ENCODE data around the gene RNF157.
A peak's percentile ranks its signal among the peaks of the same experiment; 100 is the strongest.

The RNF157 gene

DNA sequence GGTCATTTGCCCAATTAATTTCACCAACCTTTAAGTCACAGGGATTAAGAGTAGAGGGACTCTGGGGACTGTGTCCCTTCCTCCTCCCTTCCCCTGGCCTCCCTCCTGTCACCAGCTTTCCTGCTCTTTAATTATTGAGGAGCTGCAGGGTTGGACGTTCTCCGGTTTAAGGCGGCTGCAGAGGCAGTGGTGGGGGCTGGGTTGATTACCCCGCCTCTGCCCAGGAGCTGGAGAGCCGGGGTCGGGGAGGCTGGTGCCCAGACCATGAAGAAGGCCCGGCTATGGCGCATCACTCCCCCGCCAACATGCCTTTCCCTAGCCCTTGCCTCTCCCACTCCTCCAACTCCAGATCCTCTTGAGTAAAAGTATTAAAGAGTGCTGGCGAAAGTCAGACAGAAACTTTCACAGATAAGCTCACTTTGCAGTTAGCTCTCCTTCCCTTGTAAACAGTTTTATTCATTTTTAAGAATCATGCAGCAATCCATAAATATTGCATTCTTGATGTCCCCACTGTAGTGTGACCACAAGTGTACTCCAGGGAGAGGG lies 98.2 kb downstream of the RNF157 start:
- DNase-seq (ENCODE audit: insufficient read length, low spot score) = no peak
- FAIRE-seq = no peak
- TF ChIP-seq, protein P1, sequence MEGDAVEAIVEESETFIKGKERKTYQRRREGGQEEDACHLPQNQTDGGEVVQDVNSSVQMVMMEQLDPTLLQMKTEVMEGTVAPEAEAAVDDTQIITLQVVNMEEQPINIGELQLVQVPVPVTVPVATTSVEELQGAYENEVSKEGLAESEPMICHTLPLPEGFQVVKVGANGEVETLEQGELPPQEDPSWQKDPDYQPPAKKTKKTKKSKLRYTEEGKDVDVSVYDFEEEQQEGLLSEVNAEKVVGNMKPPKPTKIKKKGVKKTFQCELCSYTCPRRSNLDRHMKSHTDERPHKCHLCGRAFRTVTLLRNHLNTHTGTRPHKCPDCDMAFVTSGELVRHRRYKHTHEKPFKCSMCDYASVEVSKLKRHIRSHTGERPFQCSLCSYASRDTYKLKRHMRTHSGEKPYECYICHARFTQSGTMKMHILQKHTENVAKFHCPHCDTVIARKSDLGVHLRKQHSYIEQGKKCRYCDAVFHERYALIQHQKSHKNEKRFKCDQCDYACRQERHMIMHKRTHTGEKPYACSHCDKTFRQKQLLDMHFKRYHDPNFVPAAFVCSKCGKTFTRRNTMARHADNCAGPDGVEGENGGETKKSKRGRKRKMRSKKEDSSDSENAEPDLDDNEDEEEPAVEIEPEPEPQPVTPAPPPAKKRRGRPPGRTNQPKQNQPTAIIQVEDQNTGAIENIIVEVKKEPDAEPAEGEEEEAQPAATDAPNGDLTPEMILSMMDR (IDR thresholded peaks at IDR 0.05; ENCODE audit: insufficient read depth, missing control alignments) = no peak

DNA sequence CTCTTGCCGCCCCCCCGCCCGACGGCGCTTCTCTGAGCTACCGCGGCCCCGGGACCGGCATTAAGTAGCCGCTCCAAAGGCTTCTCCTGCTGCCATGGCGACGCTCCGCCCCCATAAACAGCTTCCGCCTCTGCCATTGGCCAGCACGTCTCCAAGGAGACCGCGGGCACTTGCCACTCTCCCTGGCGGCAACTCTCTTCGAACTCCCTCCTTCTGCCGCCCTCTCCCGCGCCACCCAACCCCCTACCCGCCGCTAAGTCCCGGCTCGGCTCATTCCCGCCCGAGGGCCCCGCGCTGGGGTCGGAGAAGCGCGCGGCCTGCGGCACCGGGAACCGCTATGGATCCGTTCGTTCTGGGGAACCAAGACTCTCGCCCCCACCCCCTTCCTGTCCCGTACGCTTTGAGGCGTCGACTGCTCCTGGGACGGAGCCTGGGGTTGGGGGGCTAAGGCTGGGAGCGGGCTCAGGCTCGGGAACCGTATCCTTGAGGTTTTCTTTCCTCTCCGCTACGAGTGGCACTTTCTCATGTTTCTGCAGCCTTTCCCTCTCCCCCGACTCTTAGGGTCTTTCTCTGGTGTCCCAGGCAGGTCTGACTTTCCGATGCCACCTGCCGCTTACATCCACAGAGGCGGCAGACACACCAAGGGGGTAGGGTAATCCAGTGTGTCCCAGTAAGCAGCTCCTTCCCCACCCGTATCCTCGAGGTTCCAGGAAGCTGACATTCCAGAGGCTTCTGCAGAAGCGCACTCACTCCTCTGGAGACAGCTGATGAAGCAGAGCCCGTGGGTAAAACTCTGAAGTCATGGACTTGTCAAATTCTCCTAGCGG lies 98.9 kb downstream of the RNF157 start, which contains the start of gene FOXJ1:
FOXJ1 (minus strand) TSS at position 34 of the 827 bp plus-strand sequence. CDS start 850 bp downstream, outside the sequence.
- DNase-seq (ENCODE audit: insufficient read length, low spot score) (peak; percentile 100), FAIRE-seq (no peak)
- TF ChIP-seq, protein P1 (IDR thresholded peaks at IDR 0.05; ENCODE audit: insufficient read depth, missing control alignments) = no peak

DNA sequence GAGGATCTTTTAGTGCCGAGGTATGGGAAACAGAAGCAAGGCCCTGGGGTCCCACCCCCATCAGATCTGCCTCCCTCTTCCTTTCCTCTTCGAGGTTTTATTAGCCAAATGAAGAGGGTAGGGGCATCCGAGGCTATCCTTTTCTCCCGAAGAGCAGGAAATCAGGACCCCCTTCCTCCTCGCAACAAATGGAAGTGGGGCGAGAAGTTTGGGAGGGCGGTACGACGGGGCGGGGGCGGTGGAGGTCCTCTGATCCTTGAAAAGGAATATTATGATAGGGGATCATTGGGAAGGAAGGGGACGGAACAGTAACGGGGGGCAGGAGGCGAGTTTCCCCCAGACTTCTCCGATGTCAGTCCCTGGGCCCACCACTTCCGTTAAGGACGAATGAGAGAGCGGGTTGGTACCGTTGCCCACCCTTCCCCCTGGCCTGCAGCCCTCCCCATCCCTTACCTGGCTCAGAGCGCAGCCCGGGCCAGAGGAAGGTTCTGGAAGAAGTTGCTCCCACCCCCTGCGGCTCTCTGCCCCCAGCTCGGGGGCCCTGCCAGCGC lies 99.6 kb downstream of the RNF157 start:
- DNase-seq (ENCODE audit: insufficient read length, low spot score) (no peak), FAIRE-seq (no peak)
- TF ChIP-seq, protein P1 (IDR thresholded peaks at IDR 0.05; ENCODE audit: insufficient read depth, missing control alignments) = no peak

DNA sequence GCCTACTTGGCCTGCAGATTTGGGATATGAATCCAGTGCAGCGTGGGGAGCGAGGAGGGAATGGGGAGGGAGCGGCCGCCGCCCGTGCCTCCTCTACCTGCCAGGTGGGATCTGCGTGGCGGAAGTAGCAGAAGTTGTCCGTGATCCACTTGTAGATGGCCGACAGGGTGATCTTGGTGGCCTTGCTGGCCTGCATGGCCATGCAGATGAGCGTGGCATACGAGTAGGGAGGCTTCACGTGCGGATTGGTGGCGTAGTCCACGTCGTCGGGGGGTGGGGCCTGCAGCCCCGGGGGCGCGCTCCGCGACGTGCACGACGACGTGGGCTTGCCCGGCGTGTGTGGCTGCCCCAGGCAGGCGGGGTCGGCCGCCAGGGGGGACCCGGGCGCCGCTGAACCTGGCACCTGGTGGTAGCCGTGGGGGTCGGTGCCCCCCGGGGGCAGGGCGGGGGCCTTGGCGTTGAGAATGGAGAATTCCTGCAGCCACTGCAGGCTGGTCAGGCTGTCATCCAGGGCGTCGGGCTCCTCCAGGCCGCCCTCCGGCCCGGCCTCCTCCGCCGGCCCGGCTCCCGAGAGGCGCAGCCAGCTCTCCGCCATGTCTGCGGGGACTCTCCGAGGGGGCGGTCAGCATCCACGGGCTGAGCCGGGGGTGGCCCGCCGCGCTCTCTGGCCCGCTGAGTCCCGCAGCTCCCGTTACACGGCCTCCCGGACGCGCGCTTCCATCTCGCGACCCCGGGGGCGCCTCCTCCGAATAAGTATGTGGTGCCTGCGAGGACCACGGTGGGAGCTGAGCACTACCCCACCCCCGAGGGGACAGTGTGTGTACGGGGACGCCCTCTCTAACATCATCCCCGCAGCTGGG lies 100.3 kb downstream of the RNF157 start:
- DNase-seq (ENCODE audit: insufficient read length, low spot score) = no peak
- FAIRE-seq = no peak
- TF ChIP-seq, protein P1 (IDR thresholded peaks at IDR 0.05; ENCODE audit: insufficient read depth, missing control alignments) = no peak

DNA sequence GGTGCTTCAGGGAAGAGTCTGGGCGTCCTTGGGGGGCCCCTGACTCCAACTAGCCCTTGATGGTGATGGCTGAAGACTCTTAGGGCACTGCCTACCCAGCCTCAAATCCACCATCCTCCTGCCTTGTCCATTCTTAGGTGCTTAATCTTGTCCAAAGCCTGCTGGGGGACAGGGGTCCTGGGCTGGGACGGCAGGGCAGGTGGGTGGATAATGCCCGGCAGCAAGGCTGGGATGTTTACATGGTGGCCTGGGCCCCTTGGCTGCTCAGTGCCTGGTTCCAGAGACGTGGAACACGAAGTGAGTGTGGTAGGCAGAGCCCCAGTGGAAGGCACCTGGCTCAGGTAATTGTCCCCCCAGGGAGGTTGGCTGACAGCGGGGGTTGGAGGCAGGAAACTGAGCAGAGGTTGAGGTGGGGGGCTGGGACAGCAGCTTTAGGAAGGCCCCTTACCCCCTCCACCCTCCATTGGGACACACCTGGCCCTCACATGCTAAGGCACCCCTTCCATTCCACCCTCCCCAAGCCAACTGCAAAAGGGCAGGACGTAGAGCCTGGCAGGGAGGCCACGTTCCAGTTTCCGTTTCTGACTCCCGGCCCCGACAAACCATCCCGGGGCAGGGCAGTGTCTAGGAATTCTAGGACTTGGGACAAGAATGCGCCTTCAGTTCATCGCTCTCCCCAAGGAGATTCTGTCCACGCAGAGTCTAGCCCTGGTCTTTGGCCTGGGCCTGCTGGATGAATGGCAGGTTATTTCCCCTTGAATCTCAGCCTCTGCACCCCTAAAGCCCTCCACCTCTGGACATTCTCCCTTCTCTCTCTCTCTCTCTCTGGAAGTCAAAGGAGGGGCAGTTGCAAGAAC lies 101.2 kb downstream of the RNF157 start:
- FAIRE-seq = no peak
- no peak for DNase-seq (ENCODE audit: insufficient read length, low spot score)
- TF ChIP-seq, protein P1 (IDR thresholded peaks at IDR 0.05; ENCODE audit: insufficient read depth, missing control alignments) = no peak

DNA sequence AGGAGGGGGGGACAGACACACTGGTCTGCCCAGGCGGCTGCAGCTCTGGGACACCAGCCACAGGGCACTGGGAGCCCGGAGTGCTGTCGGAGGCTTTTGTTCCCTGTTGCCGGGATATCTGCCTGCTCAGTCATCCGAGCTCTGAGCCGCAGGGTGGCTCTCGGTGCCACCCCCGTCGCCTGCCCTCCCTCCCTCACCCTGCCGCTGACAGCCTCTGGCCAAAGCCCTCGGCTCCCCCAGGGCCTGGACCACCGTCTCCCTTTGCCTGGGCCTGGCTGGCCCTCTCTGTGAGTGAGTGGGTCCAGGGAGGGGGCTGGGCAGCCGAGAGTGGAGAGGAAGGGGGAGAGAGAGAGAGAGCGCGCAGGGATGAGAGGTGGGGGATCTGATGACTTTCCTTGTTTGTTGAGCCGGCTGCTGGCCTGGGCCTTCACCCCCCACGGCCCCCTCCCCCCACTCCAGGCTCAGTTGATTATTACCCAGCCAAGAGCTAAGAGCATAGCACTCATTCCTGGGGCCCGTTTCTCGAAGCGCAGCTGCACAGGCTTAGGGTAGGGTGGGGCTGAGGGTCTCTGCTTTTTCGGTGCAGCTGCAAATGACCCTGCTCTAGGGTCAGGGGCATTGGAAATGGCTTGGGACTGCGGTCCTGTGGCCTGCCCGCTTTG lies 101.9 kb downstream of the RNF157 start:
- DNase-seq (ENCODE audit: insufficient read length, low spot score) = no peak
- FAIRE-seq = no peak
- TF ChIP-seq, protein P1 (IDR thresholded peaks at IDR 0.05; ENCODE audit: insufficient read depth, missing control alignments) = no peak
